Astrocyte of the spinal cord (primary cell): ENCODE results near the gene CDK5.

Source experiments
- DNase-seq: peaks from one replicate; pipeline ENCODE4 v3.0.0; 2011; ENCODE audit warnings: low read depth, low spot score
- H3K4me3 ChIP-seq: 2 replicates; pipeline ENCODE4 v1.5.1; 2011; ENCODE audit warnings: low read depth, mild to moderate bottlenecking, low read length, moderate library complexity
- in situ Hi-C: cut with HindIII; loops from 2 replicates; pipeline ENCODE4 v1.10.0; 2017; ENCODE audit warnings: low sequenced_read_pairs
- TF ChIP-seq, protein P1 (sequence below): IDR thresholded peaks from 2 replicates; pipeline ENCODE4 v1.5.1; 2012; ENCODE audit warnings: low read depth, mild to moderate bottlenecking, low read length, inconsistent platforms

CDK5 gene

DNA sequence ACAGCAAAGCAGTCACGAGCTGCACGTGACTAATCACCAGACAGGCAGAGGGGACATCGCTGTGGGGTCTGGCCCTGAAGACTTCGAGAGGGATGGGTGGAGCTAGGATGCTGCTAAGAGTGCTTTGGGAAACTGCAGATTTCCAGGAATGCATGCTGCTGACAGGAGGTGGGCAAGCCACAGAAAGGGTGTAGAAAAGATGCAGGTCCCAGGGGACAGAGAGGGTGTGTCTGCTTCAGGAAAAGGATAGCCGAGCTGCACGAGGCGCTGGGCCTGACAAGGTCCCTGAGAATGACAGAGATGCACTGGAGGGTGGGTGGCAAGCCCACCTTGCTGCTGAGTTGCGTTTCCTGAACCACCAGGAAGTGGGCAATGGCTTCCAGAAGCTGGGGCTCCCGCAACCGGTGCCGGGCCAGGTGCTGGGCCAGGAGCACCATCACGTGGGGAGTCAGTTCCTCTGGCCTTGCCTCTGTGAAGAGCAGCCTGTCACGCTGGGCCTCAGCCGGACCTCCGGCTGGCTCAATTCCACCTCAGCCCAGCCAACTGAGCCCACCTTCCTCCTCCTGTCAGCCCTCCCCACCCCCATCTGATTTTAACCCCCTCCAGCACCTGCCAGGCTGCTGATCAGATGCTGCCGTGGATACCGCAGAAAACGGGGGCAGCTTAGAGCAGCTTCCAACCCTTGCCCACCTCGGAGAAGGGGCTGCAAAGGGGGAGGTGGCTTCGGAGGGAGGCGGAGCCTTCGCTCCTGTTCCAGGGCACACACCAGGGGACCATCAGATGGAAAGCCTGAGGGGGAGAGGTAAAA, 20.7 kb upstream of the CDK5 start:
- H3K4me3 ChIP-seq: no peak overlapping the region
- TF ChIP-seq, protein P1, sequence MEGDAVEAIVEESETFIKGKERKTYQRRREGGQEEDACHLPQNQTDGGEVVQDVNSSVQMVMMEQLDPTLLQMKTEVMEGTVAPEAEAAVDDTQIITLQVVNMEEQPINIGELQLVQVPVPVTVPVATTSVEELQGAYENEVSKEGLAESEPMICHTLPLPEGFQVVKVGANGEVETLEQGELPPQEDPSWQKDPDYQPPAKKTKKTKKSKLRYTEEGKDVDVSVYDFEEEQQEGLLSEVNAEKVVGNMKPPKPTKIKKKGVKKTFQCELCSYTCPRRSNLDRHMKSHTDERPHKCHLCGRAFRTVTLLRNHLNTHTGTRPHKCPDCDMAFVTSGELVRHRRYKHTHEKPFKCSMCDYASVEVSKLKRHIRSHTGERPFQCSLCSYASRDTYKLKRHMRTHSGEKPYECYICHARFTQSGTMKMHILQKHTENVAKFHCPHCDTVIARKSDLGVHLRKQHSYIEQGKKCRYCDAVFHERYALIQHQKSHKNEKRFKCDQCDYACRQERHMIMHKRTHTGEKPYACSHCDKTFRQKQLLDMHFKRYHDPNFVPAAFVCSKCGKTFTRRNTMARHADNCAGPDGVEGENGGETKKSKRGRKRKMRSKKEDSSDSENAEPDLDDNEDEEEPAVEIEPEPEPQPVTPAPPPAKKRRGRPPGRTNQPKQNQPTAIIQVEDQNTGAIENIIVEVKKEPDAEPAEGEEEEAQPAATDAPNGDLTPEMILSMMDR: no peak
- in situ Hi-C loops: no loop called here
- no peak for DNase-seq

DNA sequence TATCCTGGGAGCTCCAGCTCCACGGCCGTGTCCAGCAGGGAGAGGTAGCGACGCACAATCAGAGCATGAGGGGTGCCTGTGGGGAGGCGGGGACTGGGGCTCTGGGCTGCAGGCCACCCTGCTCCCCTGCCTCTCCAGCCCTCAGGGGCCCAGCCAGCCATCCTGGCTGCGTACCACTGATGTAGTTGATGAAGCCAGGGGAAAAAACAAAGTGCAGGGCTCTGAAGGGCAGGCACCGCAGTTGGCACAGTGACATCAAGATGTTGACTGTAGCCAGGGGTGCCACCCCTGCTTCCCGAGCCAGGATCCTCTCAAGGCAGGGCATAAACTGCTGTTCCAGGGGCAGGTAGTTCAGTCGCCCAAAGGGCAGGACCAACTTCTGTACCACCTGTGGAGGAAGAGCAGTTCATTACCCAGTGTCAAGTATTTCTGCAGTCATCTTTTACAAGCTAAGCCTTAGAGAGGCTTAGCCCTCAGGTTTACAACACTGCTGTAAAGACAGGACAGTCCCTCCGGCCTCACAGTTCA, 20.1 kb upstream of the CDK5 start:
- TF ChIP-seq, protein P1: no peak
- in situ Hi-C loops: no loop called here
- DNase-seq: no peak
- no peak overlapping the region for H3K4me3 ChIP-seq

DNA sequence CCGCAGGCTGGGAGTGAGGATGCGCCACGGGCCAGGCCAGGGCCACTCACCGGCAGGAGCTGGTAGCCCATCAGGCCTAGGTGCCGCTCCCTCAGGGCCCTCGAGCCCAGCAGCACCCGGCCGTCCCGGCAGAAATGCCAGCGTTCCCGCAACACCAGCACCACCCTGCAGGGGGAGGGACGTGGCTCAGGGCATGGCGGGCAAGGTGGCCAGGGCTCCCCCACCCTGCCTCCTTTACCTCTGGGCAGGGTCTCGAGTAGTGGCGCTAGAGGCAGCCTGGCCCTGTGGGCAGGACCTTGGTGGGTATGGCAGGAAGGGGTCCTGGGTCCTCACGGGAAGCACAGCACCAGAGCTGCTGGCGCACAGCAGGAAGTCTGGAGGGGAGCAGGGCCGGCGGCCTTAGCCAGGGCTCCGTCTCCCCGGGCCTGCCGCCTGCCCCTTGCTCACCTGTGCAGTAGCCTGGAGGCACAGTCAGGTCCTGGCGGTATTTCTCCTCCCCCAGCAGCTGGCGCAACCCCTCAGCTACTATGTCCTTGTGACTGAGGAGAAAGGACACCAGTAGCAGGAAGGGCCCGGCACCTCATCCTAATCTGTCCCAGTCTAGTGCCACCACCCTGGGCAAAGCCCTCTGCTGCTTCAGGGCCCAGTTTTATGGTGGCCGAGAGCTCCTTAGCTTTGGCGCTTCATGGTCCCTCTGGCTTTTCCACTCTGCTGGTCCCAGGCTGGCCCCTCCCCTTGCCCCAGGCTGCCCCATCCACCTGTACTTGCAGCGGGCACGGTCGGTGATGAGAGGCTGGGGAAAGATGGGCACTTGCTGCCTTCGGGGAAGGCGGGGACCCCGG, 19.4 kb upstream of the CDK5 start:
- no peak overlapping the region for H3K4me3 ChIP-seq
- in situ Hi-C loops: no loop called here
- TF ChIP-seq, protein P1: peak; percentile 48
- DNase-seq: no peak

DNA sequence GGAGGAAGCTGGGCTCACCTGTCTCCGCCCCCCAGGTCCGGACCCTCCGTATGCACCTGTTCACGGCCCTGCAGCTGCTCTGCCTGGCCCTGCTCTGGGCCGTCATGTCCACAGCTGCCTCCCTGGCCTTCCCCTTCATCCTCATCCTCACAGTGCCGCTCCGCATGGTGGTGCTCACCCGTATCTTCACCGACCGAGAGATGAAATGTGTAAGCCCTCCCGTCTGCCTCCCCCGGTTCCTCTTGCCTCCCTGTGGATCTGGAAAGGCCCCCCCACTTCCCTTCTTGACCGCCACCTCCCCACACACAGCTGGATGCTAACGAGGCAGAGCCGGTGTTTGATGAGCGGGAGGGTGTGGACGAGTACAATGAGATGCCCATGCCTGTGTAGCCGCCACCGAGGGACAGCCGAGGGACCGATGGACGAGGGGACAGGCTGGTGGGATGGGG, 18.3 kb upstream of the CDK5 start:
- in situ Hi-C loops: no loop called here
- no peak overlapping the region for H3K4me3 ChIP-seq
- TF ChIP-seq, protein P1: no peak
- no peak for DNase-seq

DNA sequence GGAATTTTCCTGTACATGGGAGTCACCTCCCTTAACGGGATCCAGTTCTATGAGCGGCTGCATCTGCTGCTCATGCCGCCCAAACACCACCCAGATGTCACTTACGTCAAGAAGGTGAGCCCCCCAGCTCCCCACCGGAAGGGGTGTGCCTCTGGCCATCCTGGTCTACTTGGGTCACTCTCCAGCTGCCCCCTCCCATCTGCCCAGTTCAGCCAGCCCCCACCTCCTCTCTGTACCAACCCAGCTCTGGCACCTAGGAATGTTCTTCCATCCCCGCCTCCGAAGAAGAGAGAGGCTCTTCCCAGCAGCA, 17.9 kb upstream of the CDK5 start:
- in situ Hi-C loops: no loop called here
- TF ChIP-seq, protein P1: no peak
- no peak overlapping the region for H3K4me3 ChIP-seq
- no peak for DNase-seq

DNA sequence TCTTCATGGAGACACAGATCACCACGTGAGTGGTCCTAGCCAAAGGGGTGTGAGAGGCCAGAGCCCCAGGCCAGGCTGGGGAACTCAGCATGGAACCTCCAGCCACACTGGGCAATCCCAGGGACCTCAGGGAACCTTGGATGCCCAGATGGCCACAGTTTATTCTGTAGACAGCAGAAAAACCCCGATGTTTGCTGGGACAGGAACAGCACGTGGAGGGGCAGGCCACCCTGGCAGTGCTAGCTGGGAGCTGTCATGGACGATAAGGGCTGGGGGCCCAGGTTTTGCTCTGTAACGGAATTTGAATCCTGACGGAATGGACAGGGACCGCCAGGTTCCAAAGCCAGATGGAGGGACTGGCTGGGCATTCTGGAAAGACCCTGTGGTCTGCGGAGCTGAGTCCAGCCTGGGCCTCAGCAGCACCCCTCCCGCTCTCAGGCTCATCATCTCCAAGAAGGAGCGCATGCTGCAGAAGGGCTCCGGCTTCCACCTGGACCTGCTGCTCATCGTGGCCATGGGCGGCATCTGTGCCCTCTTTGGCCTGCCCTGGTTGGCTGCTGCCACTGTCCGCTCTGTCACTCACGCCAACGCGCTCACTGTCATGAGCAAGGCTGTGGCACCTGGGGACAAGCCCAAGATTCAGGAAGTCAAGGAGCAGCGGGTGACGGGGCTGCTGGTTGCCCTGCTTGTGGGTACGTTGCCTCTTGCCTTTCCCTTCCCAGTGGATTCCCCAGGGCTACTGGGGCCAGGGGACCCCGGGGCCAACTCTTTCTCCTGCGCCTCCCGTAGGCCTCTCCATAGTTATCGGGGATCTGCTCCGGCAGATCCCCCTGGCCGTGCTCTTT, 17.3 kb upstream of the CDK5 start:
- H3K4me3 ChIP-seq: no peak overlapping the region
- TF ChIP-seq, protein P1: no peak
- DNase-seq: no peak
- in situ Hi-C loops: no loop called here
